ENCODE results near the gene UBE4B.

GRCh38 chr1:10213186-10213705 is 180.5 kb downstream of the UBE4B start:
- TF ChIP-seq, protein P1, sequence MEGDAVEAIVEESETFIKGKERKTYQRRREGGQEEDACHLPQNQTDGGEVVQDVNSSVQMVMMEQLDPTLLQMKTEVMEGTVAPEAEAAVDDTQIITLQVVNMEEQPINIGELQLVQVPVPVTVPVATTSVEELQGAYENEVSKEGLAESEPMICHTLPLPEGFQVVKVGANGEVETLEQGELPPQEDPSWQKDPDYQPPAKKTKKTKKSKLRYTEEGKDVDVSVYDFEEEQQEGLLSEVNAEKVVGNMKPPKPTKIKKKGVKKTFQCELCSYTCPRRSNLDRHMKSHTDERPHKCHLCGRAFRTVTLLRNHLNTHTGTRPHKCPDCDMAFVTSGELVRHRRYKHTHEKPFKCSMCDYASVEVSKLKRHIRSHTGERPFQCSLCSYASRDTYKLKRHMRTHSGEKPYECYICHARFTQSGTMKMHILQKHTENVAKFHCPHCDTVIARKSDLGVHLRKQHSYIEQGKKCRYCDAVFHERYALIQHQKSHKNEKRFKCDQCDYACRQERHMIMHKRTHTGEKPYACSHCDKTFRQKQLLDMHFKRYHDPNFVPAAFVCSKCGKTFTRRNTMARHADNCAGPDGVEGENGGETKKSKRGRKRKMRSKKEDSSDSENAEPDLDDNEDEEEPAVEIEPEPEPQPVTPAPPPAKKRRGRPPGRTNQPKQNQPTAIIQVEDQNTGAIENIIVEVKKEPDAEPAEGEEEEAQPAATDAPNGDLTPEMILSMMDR (conservative IDR thresholded peaks at IDR 0.05; ENCODE audit: low read depth in 2 of 2), result no peak
- TF ChIP-seq EZH2phosphoT487 (IDR thresholded peaks at IDR 0.05; ENCODE audit: unreplicated experiment) (no peak), EZH2 (IDR thresholded peaks at IDR 0.05; ENCODE audit: low read depth, unreplicated experiment) (no peak), ETS1 (IDR thresholded peaks at IDR 0.05) (no peak), POLR2AphosphoS5 (IDR thresholded peaks at IDR 0.05; ENCODE audit: low read depth) (no peak), CREB1 (CRISPR knock-in tag; IDR thresholded peaks at IDR 0.05; ENCODE audit: low read depth) (no peak), JUNB (IDR thresholded peaks at IDR 0.05; ENCODE audit: unreplicated experiment) (no peak), NANOG (IDR thresholded peaks at IDR 0.05; ENCODE audit: borderline replicate concordance) (no peak), STAT1 (IDR thresholded peaks at IDR 0.05; ENCODE audit: unreplicated experiment) (no peak), ZNF114 (CRISPR knock-in tag; IDR thresholded peaks at IDR 0.05) (no peak)
- TF ChIP-seq, protein P2, sequence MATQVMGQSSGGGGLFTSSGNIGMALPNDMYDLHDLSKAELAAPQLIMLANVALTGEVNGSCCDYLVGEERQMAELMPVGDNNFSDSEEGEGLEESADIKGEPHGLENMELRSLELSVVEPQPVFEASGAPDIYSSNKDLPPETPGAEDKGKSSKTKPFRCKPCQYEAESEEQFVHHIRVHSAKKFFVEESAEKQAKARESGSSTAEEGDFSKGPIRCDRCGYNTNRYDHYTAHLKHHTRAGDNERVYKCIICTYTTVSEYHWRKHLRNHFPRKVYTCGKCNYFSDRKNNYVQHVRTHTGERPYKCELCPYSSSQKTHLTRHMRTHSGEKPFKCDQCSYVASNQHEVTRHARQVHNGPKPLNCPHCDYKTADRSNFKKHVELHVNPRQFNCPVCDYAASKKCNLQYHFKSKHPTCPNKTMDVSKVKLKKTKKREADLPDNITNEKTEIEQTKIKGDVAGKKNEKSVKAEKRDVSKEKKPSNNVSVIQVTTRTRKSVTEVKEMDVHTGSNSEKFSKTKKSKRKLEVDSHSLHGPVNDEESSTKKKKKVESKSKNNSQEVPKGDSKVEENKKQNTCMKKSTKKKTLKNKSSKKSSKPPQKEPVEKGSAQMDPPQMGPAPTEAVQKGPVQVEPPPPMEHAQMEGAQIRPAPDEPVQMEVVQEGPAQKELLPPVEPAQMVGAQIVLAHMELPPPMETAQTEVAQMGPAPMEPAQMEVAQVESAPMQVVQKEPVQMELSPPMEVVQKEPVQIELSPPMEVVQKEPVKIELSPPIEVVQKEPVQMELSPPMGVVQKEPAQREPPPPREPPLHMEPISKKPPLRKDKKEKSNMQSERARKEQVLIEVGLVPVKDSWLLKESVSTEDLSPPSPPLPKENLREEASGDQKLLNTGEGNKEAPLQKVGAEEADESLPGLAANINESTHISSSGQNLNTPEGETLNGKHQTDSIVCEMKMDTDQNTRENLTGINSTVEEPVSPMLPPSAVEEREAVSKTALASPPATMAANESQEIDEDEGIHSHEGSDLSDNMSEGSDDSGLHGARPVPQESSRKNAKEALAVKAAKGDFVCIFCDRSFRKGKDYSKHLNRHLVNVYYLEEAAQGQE (IDR thresholded peaks at IDR 0.05; ENCODE audit: unreplicated experiment), result no peak

Measured in GM23338 (cell line).